Testis (tissue), 2 donors: ENCODE results near the gene MOG.

Experiments
- CTCF ChIP-seq, 3 experiments: fragments of 450-650 bp in 2 of 3; fragments of 200-600 bp in 1 of 3; sonication (generic) in 1 of 3; IDR thresholded peaks; one replicate each; pipeline ENCODE4 v1.5.1; 2016 to 2019; ENCODE audit warnings: antibody characterized with exemption in 3 of 3, mild to moderate bottlenecking in 2 of 3, moderate library complexity in 1 of 3
- POLR2A ChIP-seq: fragments of 450-650 bp; IDR thresholded peaks from one replicate; pipeline ENCODE4 v1.6.1; 2017; ENCODE audit warnings: antibody characterized with exemption, mild to moderate bottlenecking, moderate library complexity

- TF ChIP-seq CTCF (IDR thresholded peaks at IDR 0.05) (no peak), POLR2A (no peak)
Measured at GRCh38 chr6:29610540-29610939, 46.4 kb upstream of the MOG start.
